Measurements from ENCODE around the gene FSTL4. TPM values are rescaled to one million over a fixed set of nuclear protein-coding genes. Genes with fewer than 3 reads are reported as not detected.

Gene FSTL4
- total and polyA plus RNA-seq, 8 donors = 0.11 to 2.9 (median 0.22) TPM

DNA sequence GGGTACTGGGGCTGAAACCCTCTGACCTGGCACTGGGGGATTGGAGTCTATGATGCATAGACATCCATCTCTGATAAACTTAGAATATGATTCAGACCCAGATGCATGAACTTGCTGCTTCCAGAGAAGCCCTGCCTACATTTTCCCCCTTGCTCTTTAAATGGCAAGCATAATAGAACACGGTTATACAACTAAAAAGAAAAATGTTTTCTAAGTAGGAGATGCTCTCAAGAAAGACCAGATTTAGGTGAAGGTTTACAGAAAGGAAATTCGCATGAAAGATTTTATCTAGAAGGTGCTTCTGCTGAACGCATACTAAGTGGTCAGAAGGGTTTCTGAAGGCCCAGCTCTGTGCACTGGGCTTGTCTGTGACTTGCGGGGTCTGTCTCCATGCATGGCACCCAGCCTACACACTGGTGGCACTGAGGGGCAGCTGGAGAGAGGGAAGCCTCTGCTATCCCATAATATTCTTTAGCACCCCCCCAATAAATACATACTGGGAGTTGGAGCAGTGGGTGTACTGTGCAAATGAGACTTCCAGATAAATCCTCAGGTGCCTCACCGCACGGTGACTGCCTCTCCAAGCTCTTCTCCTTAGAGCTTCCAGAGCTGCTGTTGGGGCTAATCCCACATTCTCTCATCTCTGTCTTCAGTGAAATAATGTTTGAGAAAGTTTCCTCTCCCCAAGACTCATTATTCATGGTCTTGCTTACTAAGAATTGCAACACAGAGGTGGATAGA lies 114.6 kb downstream of the FSTL4 start:
- no peak overlapping the region for H3K4me3 ChIP-seq
- no peaks in the 10 kb centered on the region for H3K36me3 ChIP-seq
- no peaks in the 10 kb centered on the region for H3K4me1 ChIP-seq
- no peaks in the 10 kb centered on the region for H3K9me3 ChIP-seq
- DNase-seq (no peak), ATAC-seq (no peak)
- no peak overlapping the region for H3K27ac ChIP-seq
- H3K27me3 ChIP-seq = no peaks in the 10 kb centered on the region
- TF ChIP-seq, protein P1, sequence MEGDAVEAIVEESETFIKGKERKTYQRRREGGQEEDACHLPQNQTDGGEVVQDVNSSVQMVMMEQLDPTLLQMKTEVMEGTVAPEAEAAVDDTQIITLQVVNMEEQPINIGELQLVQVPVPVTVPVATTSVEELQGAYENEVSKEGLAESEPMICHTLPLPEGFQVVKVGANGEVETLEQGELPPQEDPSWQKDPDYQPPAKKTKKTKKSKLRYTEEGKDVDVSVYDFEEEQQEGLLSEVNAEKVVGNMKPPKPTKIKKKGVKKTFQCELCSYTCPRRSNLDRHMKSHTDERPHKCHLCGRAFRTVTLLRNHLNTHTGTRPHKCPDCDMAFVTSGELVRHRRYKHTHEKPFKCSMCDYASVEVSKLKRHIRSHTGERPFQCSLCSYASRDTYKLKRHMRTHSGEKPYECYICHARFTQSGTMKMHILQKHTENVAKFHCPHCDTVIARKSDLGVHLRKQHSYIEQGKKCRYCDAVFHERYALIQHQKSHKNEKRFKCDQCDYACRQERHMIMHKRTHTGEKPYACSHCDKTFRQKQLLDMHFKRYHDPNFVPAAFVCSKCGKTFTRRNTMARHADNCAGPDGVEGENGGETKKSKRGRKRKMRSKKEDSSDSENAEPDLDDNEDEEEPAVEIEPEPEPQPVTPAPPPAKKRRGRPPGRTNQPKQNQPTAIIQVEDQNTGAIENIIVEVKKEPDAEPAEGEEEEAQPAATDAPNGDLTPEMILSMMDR (IDR thresholded peaks at IDR 0.05) = no peak
- intact Hi-C loops (cut with DNase I) = no loop called here

DNA sequence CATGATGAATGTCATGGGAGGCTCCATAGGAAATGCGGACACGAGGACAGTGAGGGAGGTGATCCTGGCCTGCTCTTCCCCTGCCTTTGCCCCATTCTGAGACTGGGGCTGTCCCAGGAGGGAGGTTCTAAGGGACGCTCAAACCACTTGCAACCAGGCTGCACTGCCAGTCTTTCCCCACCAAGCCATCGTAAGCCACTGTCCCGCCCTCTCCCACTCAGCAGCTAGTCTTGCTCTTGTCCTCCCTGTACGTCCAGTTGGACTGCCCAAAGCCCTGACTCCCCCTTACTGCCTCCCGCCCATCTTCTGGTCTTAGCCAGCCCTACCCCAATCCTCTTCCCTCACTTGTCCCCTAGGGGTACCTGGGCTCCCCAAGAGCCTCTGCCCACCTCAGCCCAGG lies 115.7 kb downstream of the FSTL4 start:
- intact Hi-C loops (cut with DNase I) = no loop called here
- ATAC-seq = no peak
- Histone ChIP-seq H3K9me3 (no peaks in the 10 kb centered on the region), H3K36me3 (no peaks in the 10 kb centered on the region), H3K4me1 (no peaks in the 10 kb centered on the region), H3K27ac (no peak overlapping the region), H3K27me3 (no peaks in the 10 kb centered on the region), H3K4me3 (no peak overlapping the region)
- DNase-seq = no peak
- TF ChIP-seq, protein P1 (IDR thresholded peaks at IDR 0.05) = no peak

DNA sequence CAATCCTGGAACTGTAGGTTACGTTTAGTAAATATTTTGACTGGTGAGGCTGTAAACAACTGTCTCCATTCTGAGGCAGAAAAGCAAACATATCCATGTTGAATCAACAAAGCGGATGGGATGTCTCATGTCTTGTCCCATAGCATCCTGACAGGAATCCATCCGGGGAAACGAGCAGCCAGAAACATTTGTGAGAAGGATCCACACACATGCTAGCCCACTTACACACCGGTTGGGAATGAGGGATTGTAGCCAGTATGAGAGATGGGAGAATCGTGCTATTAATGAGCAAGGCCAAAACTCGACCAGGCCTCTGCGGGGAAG lies 117.5 kb downstream of the FSTL4 start:
- no peaks in the 10 kb centered on the region for H3K36me3 ChIP-seq
- DNase-seq (no peak), ATAC-seq (no peak)
- no peak overlapping the region for H3K4me3 ChIP-seq
- H3K4me1 ChIP-seq = no peaks in the 10 kb centered on the region
- TF ChIP-seq, protein P1 (IDR thresholded peaks at IDR 0.05) = no peak
- H3K9me3 ChIP-seq = peaks cover 0 to 3% of the 10 kb centered on the region in 2 donors
- intact Hi-C loops (cut with DNase I) = no loop called here
- no peak overlapping the region for H3K27ac ChIP-seq
- H3K27me3 ChIP-seq = no peaks in the 10 kb centered on the region

DNA sequence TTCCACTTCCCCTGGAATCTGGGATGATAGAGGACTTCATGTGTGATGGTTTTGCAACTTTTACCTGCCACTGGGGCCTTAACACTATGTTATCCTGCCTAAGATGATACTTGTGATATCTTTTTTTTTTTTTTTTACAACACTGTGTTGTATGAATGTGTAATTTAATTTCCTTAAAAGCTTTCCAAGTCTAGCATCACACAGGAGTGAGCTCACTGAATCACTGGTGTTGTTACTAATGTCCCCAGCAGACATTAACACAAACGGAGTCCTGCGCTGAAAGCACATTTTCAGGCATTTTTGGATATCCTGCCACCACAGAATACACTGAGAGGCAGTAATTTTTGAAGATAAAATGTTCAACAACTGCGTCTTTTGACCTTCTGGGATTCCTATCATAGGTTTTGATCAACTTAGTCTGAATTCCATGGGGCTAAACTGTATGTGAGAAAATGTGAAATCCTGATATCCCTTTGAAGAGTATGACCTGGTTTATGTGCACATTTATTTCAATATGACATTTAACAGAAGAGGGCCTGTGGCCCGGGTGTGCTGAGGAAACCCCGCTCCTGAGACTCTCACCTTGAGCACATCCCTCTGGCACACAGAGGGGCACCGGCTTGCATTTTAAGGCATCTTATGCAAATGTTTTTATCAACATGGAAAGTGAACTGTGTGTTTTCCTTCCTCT lies 118.0 kb downstream of the FSTL4 start:
- ATAC-seq (no peak), DNase-seq (no peak)
- H3K27ac ChIP-seq = no peak overlapping the region
- TF ChIP-seq, protein P1 (IDR thresholded peaks at IDR 0.05) = no peak
- H3K4me3 ChIP-seq = no peak overlapping the region
- peaks cover 0 to 3% of the 10 kb centered on the region in 2 donors for H3K9me3 ChIP-seq
- H3K27me3 ChIP-seq = no peaks in the 10 kb centered on the region
- no peaks in the 10 kb centered on the region for H3K4me1 ChIP-seq
- H3K36me3 ChIP-seq = no peaks in the 10 kb centered on the region
- intact Hi-C loops (cut with DNase I) = no loop called here

DNA sequence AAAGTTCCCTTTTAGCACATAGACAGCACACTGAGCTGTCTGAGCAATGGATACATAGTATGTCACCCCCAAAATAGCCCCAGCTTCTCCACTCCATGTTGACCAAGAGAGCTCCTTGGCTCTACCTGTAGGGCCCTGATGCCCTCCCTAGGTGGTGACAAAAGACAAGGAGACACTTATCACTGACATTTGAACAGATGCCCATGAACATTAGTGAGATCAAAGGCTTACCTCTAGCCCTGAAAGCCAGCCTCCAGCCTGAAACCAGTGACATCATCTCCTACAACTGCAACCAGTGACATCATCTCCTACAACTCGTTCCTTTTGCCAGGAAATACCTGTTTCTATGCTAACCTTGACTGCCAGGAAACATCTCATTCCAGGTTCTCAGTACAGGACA lies 122.7 kb downstream of the FSTL4 start:
- intact Hi-C loops (cut with DNase I) = no loop called here
- no peak for DNase-seq

More for the DNA sequence above, 122.7 kb downstream of the FSTL4 start:
- H3K9me3 ChIP-seq = peaks cover 0 to 3% of the 10 kb centered on the region in 2 donors
- H3K27ac ChIP-seq = no peak overlapping the region
- no peak overlapping the region for H3K4me3 ChIP-seq
- peak; percentile 70 for ATAC-seq
- TF ChIP-seq, protein P1 (IDR thresholded peaks at IDR 0.05) = no peak
- no peaks in the 10 kb centered on the region for H3K27me3 ChIP-seq
- no peaks in the 10 kb centered on the region for H3K36me3 ChIP-seq
- no peaks in the 10 kb centered on the region for H3K4me1 ChIP-seq
